Measurements from ENCODE around the gene STK10.

Gene STK10

DNA sequence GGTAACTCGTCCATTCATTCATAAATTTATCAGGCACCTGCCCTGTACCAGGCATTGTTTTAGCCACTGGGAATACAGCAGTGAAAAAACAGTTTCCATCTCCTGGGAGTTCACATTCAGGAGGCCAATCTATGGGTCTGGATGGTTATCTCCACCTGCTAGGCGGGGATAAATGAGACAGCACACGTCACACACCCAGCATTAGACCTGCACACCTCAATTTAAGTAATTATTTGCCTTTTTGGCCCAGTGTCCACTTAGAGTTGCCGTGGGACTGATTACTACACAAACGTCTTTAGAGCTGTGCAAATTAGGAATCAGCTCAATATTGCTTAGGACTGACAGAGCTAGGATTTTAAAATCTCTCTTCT, 46.1 kb downstream of the STK10 start:
- no peak for TF ChIP-seq CTCF (IDR thresholded peaks at IDR 0.05; ENCODE audit: low read depth, low read length)
- no peak for DNase-seq (ENCODE audit: extremely low read depth, low read depth)

DNA sequence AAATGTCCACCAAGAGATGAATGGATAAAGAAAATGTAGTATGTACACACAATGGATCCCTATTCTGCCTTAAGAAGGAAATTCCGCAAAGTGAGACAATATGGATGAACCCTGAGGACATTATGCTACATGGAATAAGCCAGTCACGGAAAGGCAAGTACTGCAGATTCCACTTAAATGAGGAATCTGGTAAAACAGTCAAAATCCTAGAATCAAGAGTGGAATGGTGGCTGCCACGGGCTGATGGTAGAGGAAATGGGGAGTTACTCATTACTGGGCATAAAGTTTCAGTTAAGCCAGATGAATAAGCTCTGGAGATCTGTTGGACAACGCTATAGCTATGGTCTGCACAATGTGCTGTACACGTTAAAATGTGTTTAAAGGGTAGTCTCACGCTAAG, 47.2 kb downstream of the STK10 start:
- TF ChIP-seq CTCF (IDR thresholded peaks at IDR 0.05; ENCODE audit: low read depth, low read length): no peak
- no peak for DNase-seq (ENCODE audit: extremely low read depth, low read depth)

GRCh38 chr5:172140120-172140519, 47.9 kb downstream of the STK10 start:
- no peak for TF ChIP-seq CTCF (IDR thresholded peaks at IDR 0.05; ENCODE audit: low read depth, low read length)
- no peak for DNase-seq (ENCODE audit: extremely low read depth, low read depth)

GRCh38 chr5:172137046-172137445, 51.0 kb downstream of the STK10 start:
- no peak for TF ChIP-seq CTCF (IDR thresholded peaks at IDR 0.05; ENCODE audit: low read depth, low read length)

DNA sequence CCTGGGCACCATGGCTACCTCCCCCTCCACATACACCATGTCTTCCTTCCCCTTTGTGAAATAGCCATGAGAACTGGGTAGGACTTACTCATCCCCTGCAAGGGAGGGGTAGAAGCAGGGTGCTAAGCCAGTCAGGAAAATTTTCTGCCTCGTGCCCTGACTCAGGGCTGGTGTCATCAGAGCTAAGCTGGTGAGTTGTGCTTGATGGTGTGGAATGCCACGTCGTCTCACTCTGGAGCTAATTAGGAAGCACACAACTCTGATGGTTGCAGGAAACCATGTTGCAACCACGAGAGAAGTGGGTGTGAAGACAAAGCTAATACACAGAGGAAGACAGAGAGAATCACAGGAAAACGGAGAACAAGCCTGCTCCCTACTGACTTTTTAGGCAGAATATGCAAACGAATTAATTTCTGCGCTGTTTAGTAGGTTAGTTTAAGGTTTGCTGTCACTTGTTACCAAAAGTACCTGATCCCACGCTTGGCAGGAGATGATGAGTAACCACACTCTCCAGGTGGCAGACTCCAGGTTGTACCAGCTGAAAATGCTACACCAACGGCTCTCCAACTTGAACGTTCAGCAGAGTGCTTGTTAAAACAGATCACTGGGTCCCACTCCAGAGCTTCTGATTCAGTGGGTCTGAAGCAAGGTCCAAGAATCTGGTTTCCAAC, 54.5 kb downstream of the STK10 start:
- TF ChIP-seq CTCF (IDR thresholded peaks at IDR 0.05; ENCODE audit: low read depth, low read length): no peak

More at GRCh38 chr5:172137046-172137445, 51.0 kb downstream of the STK10 start:
- no peak for DNase-seq (ENCODE audit: extremely low read depth, low read depth)

DNA sequence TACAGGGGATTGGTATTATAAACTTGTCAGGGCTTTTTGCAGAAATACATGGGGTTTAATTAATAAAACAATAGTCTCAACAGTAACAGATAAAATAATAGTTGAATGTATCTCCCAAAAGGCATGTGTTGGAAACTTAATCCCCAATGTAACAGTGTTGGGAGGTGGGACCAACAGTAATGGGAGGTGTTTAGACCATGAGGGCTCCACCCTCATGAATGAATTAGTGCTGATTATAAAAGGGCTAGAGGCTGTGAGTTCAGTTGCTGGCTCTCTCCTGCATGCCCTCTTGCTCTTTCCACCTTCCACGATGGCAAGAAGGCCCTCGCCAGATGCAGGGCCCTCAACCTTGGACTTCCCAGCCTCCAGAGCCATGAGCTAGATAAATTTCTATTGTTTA, 56.3 kb downstream of the STK10 start:
- no peak for TF ChIP-seq CTCF (IDR thresholded peaks at IDR 0.05; ENCODE audit: low read depth, low read length)
- DNase-seq (ENCODE audit: extremely low read depth, low read depth): no peak

More for the DNA sequence above, 54.5 kb downstream of the STK10 start:
- peak; percentile 67 for DNase-seq (ENCODE audit: extremely low read depth, low read depth)

GRCh38 chr5:172129256-172129910, 58.6 kb downstream of the STK10 start:
- no peak for DNase-seq (ENCODE audit: extremely low read depth, low read depth)
- TF ChIP-seq CTCF (IDR thresholded peaks at IDR 0.05; ENCODE audit: low read depth, low read length): no peak
